ENCODE results near the gene TMEM126B.
"Not testable (repeated sequence)": the region's sequence is repeated elsewhere in the genome, so short reads cannot be mapped to it uniquely, and the experiment has no call there.

Gene TMEM126B

GRCh38 chr11:85619499-85619898 lies 8.9 kb upstream of the TMEM126B start:
- in situ Hi-C loops (cut with HindIII; ENCODE audit: low pct_unique_long_range_greater_than_20kb, low sequenced_read_pairs) = no loop called here

DNA sequence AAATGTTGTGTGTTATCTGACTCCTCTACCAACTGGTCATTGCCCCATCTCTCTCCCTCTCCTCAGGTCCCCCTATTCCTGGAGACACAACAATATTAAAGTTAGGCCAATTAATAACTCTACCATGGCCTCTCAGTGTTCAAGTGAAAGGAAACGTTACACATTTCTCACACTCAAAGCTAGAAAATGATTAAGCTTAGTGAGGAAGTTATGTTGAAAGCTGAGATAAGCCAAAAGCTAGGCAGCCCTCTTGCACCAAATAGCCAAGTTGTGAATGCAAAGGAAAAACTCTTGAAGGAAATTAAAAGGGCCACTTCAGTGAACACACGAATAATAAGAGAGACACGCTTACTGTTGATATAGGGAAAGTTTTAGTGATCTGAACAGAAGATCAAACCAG lies 8.1 kb upstream of the TMEM126B start:
- DNase-seq (ENCODE audit: low read depth in 1 of 2, low spot score in 1 of 2) = no peak
- no peak for TF ChIP-seq JUND (IDR thresholded peaks at IDR 0.05; ENCODE audit: low read depth)
- in situ Hi-C loops (cut with HindIII; ENCODE audit: low pct_unique_long_range_greater_than_20kb, low sequenced_read_pairs) = no loop called here

More at GRCh38 chr11:85619499-85619898, 8.9 kb upstream of the TMEM126B start:
- TF ChIP-seq JUND (IDR thresholded peaks at IDR 0.05; ENCODE audit: low read depth) = no peak
- DNase-seq (ENCODE audit: low read depth in 1 of 2, low spot score in 1 of 2) = no peak

DNA sequence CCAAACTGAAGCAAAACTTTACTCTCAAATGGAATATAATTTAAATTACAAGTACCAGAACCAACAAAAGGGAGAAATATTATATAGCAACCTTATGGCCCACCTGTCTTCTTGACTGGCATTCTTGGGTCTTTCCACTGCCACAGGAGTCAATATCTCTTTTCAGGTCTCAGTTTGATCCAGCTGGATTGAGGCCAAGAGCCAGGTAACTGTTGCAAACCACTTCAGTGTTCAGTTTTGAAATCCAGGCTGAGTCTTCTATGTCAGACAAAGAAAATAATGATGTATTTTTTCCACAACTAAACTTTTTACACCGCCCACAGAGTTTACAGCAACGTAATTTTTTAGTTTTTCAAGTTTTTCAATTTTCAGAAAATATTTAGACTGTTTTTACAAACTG lies 1.9 kb upstream of the TMEM126B start:
- in situ Hi-C loops (cut with HindIII; ENCODE audit: low pct_unique_long_range_greater_than_20kb, low sequenced_read_pairs) = no loop called here
- no peak for DNase-seq (ENCODE audit: low read depth in 1 of 2, low spot score in 1 of 2)
- TF ChIP-seq JUND (IDR thresholded peaks at IDR 0.05; ENCODE audit: low read depth) = no peak

- in situ Hi-C loops (cut with HindIII; ENCODE audit: low pct_unique_long_range_greater_than_20kb, low sequenced_read_pairs) = no loop called here
- TF ChIP-seq JUND (IDR thresholded peaks at IDR 0.05; ENCODE audit: low read depth) = no peak
- DNase-seq (ENCODE audit: low read depth in 1 of 2, low spot score in 1 of 2) = peak in 1 of 2 experiments; percentile 39
Observed at GRCh38 chr11:85627332-85627997, 928 bp upstream of the TMEM126B start, which contains the start of gene DLG2. DLG2 (minus strand) TSS chr11:85627344.

DNA sequence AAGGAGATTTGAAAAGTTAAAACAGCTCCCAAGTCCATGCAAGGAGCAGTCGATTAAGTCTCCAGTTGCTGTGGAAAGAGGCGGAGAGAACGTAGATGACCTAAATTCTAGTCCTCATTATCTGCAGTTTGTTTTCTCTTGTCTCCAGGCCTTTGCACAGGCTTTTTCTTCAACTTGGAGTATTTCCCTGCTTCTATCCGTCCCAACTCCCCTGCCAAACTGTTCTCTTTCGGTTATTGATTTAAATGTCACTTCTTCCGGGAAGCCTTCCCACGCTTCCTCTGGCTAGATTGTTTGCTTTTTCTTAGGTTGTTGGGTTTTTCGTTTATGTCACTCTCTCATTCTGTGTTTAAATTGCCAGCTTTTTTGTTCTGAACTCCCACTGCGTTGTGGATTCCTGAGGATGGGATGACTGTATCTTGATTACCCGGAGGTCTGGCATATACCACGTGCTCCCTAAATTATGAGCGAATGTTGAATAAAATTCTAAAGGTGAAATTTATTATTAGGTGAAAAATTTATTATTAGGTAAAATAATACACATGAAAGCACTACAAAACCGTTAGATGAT lies 463 bp downstream of the TMEM126B start:
- in situ Hi-C loops (cut with HindIII; ENCODE audit: low pct_unique_long_range_greater_than_20kb, low sequenced_read_pairs) = no loop called here
- DNase-seq (ENCODE audit: low read depth in 1 of 2, low spot score in 1 of 2) = no peak
- TF ChIP-seq JUND (IDR thresholded peaks at IDR 0.05; ENCODE audit: low read depth) = no peak

DNA sequence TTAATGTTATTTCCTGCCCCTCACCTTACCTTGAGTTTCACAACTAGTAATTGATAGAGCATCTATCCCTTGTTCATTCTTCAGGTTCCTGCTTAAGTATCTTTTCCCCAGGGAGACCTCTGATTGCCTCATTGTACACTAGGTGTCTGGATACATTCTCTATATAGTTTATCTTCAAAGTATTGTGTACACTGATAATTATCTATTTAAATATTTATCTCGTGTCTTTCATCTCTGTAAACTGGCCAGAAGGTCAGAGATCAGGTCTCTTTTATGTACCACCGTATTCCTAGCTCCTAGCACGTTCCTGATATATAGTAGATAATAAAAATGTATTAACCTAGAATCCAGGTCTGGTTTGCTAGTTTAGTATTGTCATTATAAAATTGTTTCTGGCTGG lies 6.4 kb downstream of the TMEM126B start:
- no peak for TF ChIP-seq JUND (IDR thresholded peaks at IDR 0.05; ENCODE audit: low read depth)
- DNase-seq (ENCODE audit: low read depth in 1 of 2, low spot score in 1 of 2) = no peak
- in situ Hi-C loops (cut with HindIII; ENCODE audit: low pct_unique_long_range_greater_than_20kb, low sequenced_read_pairs) = no loop called here

DNA sequence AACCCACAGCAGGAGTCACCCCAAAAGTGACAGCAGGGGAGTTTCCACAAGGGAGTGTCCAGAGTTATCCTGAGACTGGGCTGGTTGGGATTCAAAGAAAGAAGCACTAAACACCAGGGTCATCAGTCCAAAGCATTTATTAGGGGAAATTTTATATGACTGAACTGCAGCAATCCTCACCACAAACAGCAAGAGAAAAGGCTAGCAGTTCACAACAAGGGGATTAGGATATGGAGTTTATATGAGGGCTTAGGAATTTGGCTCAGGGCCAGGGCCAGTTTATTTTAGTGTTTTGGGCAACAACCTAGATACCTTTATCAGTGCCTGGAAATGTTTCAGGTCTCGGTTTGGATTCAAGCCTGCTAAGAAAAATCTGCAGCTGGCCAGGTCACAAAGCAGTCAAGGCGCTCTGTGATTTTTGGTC lies 14.8 kb downstream of the TMEM126B start:
- in situ Hi-C loops (cut with HindIII; ENCODE audit: low pct_unique_long_range_greater_than_20kb, low sequenced_read_pairs) = no loop called here
- no peak for DNase-seq (ENCODE audit: low read depth in 1 of 2, low spot score in 1 of 2)
- no peak for TF ChIP-seq JUND (IDR thresholded peaks at IDR 0.05; ENCODE audit: low read depth)

DNA sequence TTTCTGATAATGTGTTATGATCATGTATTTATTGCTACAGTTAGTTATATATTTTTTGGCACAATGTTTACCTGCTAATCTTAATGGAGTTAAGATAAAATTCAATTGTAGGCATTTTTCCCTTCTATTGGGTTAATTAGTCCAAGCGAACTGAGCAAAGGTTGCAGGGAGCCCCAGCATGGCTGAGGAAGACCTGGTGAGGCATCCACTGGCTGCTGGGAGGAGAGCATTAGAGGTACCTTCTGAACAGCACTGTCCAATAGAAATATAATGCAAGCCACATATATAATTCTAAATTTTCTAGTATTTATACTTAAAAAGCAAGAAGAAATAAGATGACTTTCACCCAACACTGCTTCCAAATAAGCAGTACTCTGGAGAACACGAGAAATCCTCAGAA lies 18.7 kb downstream of the TMEM126B start:
- in situ Hi-C loops (cut with HindIII; ENCODE audit: low pct_unique_long_range_greater_than_20kb, low sequenced_read_pairs) = no loop called here
- no peak for DNase-seq (ENCODE audit: low read depth in 1 of 2, low spot score in 1 of 2)
- TF ChIP-seq JUND (IDR thresholded peaks at IDR 0.05; ENCODE audit: low read depth) = no peak

DNA sequence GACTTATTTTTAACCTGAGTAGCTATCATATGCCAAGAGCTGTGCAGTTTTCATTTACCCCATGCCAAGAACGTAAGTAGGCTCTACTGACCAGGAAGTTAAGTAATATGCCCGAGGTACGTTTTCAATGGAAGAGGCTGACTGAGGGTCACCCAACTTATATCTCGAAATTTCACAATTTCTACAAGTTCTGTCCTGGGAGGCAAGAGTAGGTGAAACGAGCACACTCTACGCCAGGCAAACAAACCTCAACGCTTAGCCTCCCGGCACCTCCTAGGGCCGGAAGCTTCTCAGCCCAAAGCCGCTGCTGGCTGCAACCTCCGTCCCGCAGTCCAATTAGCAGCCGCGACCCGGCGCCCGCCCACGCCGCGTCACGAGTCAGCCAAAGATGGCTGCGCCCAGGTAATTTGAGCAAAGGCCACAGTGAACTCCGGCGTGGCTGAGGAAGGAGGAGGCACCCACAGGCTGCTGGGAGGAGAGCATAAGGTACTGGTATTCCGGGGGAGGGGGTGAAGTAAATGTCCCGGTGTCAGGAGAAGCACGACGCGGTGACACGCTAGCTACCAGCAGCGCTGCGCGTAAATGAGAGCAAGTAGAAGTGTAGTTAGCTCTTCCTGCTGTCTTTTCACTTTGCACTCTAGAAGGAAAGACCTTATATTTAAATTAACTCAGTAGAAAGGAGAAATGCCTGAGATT lies 19.4 kb downstream of the TMEM126B start, which contains the start of gene TMEM126A:
Gene TMEM126A, plus strand, starts transcription at position 364 of the 696 bp plus-strand sequence. CDS start 2,289 bp downstream, outside the sequence.
- TF ChIP-seq JUND (IDR thresholded peaks at IDR 0.05; ENCODE audit: low read depth) = no peak
- in situ Hi-C loops (cut with HindIII; ENCODE audit: low pct_unique_long_range_greater_than_20kb, low sequenced_read_pairs) = no loop called here
- DNase-seq (ENCODE audit: low read depth in 1 of 2, low spot score in 1 of 2) = peak; percentile 80 to 96

- in situ Hi-C loops (cut with HindIII; ENCODE audit: low pct_unique_long_range_greater_than_20kb, low sequenced_read_pairs) = no loop called here
- TF ChIP-seq JUND (IDR thresholded peaks at IDR 0.05; ENCODE audit: low read depth) = no peak
- DNase-seq (ENCODE audit: low read depth in 1 of 2, low spot score in 1 of 2) = no peak
Observed at GRCh38 chr11:85651118-85651517, 22.7 kb downstream of the TMEM126B start.

DNA sequence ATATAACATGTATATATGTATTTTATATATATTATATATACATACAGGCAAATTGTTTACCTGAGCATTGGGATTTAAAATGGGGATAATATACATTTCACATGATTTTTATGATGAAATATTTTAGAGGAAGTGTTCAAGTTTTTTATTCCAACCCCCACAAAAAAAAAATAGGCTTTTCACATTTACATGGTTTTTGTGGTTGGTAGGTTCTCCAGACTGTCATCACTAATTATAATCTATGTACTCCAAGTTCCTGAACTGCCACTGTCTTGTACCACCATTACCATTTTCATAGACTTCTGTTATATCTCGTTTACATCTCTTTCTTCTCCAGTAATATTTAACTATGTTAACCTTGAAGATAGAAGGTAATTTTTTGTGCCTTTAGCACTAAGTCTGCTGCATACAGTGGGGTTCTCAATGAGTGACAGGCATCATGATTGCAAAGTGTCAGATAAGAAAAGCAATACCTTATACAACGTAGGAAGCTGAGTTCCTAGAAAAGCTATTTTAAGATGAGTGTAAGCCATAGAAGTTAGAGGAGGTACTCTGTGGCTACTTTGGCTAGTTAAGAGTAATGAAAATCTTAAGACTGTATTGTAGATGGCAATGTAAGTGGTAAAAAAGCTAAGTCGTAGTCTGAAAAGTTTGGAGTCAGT lies 24.5 kb downstream of the TMEM126B start:
- no peak for DNase-seq (ENCODE audit: low read depth in 1 of 2, low spot score in 1 of 2)
- no peak for TF ChIP-seq JUND (IDR thresholded peaks at IDR 0.05; ENCODE audit: low read depth)
- in situ Hi-C loops (cut with HindIII; ENCODE audit: low pct_unique_long_range_greater_than_20kb, low sequenced_read_pairs) = no loop called here

DNA sequence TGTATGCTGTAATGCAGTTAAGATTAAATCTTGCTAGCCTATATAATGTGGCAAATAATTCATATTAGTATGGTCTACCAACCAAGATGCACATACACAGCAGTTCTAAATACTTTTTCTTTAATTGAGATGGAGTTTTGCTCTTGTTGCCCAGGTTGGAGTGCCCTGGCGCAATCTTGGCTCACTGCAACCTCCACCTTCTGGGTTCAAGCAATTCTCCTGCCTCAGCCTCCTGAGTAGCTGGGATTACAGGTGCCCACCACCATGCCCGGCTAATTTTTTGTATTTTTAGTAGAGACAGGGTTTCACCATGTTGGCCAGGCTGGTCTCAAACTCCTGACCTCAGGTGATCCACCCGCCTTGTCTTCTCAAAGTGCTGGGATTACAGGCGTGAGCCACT lies 25.9 kb downstream of the TMEM126B start:
- DNase-seq (ENCODE audit: low read depth in 1 of 2, low spot score in 1 of 2); in situ Hi-C loops (cut with HindIII; ENCODE audit: low pct_unique_long_range_greater_than_20kb, low sequenced_read_pairs): not testable (repeated sequence)

DNA sequence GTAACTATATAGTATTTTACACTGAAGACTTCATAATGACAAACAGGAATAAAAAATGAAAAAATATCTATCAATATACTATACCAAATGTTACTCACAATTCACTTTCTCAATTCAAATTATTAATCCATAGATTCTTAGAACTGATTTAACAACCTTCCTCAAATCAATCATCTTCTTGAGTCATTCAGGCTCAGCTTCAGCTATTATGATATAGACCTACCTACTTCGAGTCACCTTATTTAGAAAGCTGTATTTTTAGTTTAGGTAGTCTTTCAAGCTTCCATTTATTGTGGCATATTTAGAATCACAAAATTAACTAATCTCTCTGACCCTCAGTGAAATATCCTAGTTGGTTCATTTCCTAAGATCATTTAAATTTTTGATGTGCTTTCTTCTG lies 28.4 kb downstream of the TMEM126B start:
- no peak for TF ChIP-seq JUND (IDR thresholded peaks at IDR 0.05; ENCODE audit: low read depth)
- in situ Hi-C loops (cut with HindIII; ENCODE audit: low pct_unique_long_range_greater_than_20kb, low sequenced_read_pairs) = no loop called here
- DNase-seq (ENCODE audit: low read depth in 1 of 2, low spot score in 1 of 2) = no peak

Measured in T47D (cell line).